ENCODE results near the gene HLA-DQA2.

DNA sequence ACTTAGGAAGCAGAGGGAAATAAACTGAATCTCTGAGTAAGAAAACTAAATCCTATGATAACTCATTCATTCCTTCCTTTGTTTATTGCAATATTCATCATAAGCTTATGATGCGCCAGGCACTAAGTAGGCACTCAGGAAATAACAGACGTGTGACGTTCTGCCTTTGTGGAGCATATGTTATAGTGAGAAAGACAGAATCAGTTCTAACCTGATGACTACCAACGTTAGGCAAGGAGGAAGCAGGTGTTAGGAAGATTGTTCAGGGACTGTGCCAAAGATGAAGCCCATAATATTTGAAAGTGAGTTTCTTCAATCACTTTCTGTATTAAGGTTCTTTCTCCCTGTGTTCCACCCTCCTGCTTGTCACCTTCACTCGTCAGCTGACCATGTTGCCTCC, 3.6 kb downstream of the HLA-DQA2 start:
- TF ChIP-seq CTCF (IDR thresholded peaks at IDR 0.05 in 8 of 11, conservative IDR thresholded peaks at IDR 0.05 in 3 of 11): no peak
- no peak for TF ChIP-seq POLR2A (IDR thresholded peaks at IDR 0.05)
